IMR-90 (cell line): Measurements from ENCODE around the gene CENPP. TPM values are rescaled to one million over a fixed set of nuclear protein-coding genes. Genes with fewer than 3 reads are reported as not detected.

ENCODE experiments used
- ATAC-seq: fragments of 200-7000 bp; cut with Tn5 transposase; 2 replicates; pipeline ENCODE4 v1.9.1; 2020; ENCODE audit warnings: low read depth, mild to moderate bottlenecking, moderate library complexity
- BruUV-seq: library from RNA; stranded (reverse); fragments of 400-500 nt; replicated peaks from 2 replicates; lab custom pipeline; 2021; lab: Mats Ljungman, UMichigan
- CTCF ChIA-PET: fragments of 300-600 bp; formaldehyde crosslinking; extraction: SDS; loops from one replicate; lab custom pipeline; 2021; ENCODE audit warnings: antibody characterized with exemption; lab: Yijun Ruan, JAX
- POLR2A ChIA-PET: fragments of 300-600 bp; sonication (Branson Sonifier 250); formaldehyde crosslinking; loops from one replicate; lab custom pipeline; 2022; ENCODE audit warnings: antibody characterized with exemption; ENCODE audit not compliant: unreplicated experiment; lab: Charles Lee
- DNase-seq: peaks from one replicate; pipeline ENCODE4 v3.0.0; 2013
- H2AFZ ChIP-seq: replicated peaks from 2 replicates; pipeline ENCODE3; 2013; ENCODE audit warnings: low read length, mild to moderate bottlenecking; ENCODE audit not compliant: poor library complexity
- H2AK5ac ChIP-seq: 2 replicates; pipeline ENCODE4 v1.6.1; 2013; ENCODE audit warnings: low read depth, low read length, inconsistent platforms
- H2AK9ac ChIP-seq: replicated peaks from 2 replicates; pipeline ENCODE3; 2013; ENCODE audit warnings: mild to moderate bottlenecking, low read depth, low read length, moderate library complexity; ENCODE audit not compliant: poor library complexity
- H2BK120ac ChIP-seq: 2 replicates; pipeline ENCODE4 v1.6.1; 2013; ENCODE audit warnings: low read depth, low read length, inconsistent platforms
- H2BK15ac ChIP-seq: 3 replicates; pipeline ENCODE4 v1.6.1; 2013; ENCODE audit warnings: low read depth, low read length, inconsistent platforms
- H2BK20ac ChIP-seq: 2 replicates; pipeline ENCODE4 v1.6.1; 2013; ENCODE audit warnings: low read depth, mild to moderate bottlenecking, inconsistent platforms, low read length, moderate library complexity
- H2BK5ac ChIP-seq: 2 replicates; pipeline ENCODE4 v1.6.1; 2013; ENCODE audit warnings: mild to moderate bottlenecking, low read depth, low read length, inconsistent platforms; ENCODE audit not compliant: poor library complexity, severe bottlenecking
- H3K14ac ChIP-seq: replicated peaks from 2 replicates; pipeline ENCODE4 v1.6.1; 2013; ENCODE audit warnings: low read depth, low read length, inconsistent platforms
- H3K18ac ChIP-seq: 2 replicates; pipeline ENCODE4 v1.6.1; 2013; ENCODE audit warnings: low read depth, low read length, control low read depth
- H3K23ac ChIP-seq: 2 replicates; pipeline ENCODE4 v1.6.1; 2013; ENCODE audit warnings: low read depth, low read length, inconsistent platforms
- H3K27ac ChIP-seq: 2 replicates; pipeline ENCODE4 v1.5.1; 2013; ENCODE audit warnings: mild to moderate bottlenecking, control low read depth, low read length; ENCODE audit not compliant: insufficient read depth
- H3K27me3 ChIP-seq: 2 replicates; pipeline ENCODE4 v1.6.1; 2013; ENCODE audit warnings: low read length; ENCODE audit not compliant: control insufficient read depth, insufficient read depth
- H3K36me3 ChIP-seq: 2 replicates; pipeline ENCODE4 v1.6.1; 2013; ENCODE audit warnings: low read length, mixed read lengths; ENCODE audit not compliant: control insufficient read depth, insufficient read depth
- H3K4ac ChIP-seq: 2 replicates; pipeline ENCODE4 v1.6.1; 2013; ENCODE audit warnings: low read depth, low read length, inconsistent platforms
- H3K4me1 ChIP-seq: 2 replicates; pipeline ENCODE4 v1.6.1; 2013; ENCODE audit warnings: low read length, mixed read lengths; ENCODE audit not compliant: control insufficient read depth, insufficient read depth
- H3K4me2 ChIP-seq: 2 replicates; pipeline ENCODE4 v1.6.1; 2013; ENCODE audit warnings: low read depth, mild to moderate bottlenecking, control low read depth, low read length, moderate library complexity
- H3K4me3 ChIP-seq: 2 replicates; pipeline ENCODE4 v1.5.1; 2013; ENCODE audit warnings: low read depth, mild to moderate bottlenecking, control low read depth, low read length, moderate library complexity; ENCODE audit not compliant: insufficient read depth
- H3K56ac ChIP-seq: 2 replicates; pipeline ENCODE4 v1.6.1; 2013; ENCODE audit warnings: low read length, inconsistent platforms; ENCODE audit not compliant: insufficient read depth; ENCODE audit errors: extremely low read depth
- H3K79me1 ChIP-seq, 2 experiments: 2 replicates each; pipeline ENCODE4 v1.6.1; 2013; ENCODE audit warnings: low read length in 2 of 2, inconsistent platforms in 1 of 2, low read depth in 1 of 2
- H3K9ac ChIP-seq: 2 replicates; pipeline ENCODE4 v1.6.1; 2013; ENCODE audit warnings: low read depth, low read length, control low read depth
- H3K9me1 ChIP-seq: 2 replicates; pipeline ENCODE4 v1.6.1; 2013; ENCODE audit warnings: low read length, inconsistent platforms; ENCODE audit not compliant: insufficient read depth
- H3K9me3 ChIP-seq: 2 replicates; pipeline ENCODE4 v1.6.1; 2013; ENCODE audit warnings: low read length; ENCODE audit not compliant: control insufficient read depth, insufficient read depth
- H4K20me1 ChIP-seq: 2 replicates; pipeline ENCODE4 v1.6.1; 2013; ENCODE audit warnings: low read length, inconsistent platforms; ENCODE audit not compliant: insufficient read depth
- H4K5ac ChIP-seq: 2 replicates; pipeline ENCODE4 v1.6.1; 2013; ENCODE audit warnings: mild to moderate bottlenecking, low read depth, low read length, control low read depth
- H4K8ac ChIP-seq, 2 experiments: 2 replicates each; pipeline ENCODE4 v1.6.1; 2013; ENCODE audit warnings: low read depth in 2 of 2, low read length in 2 of 2, control low read depth in 1 of 2, inconsistent platforms in 1 of 2
- H4K91ac ChIP-seq: 2 replicates; pipeline ENCODE4 v1.6.1; 2013; ENCODE audit warnings: low read depth, low read length, inconsistent platforms; ENCODE audit not compliant: insufficient read depth
- BHLHE40 ChIP-seq: fragments of 150-350 bp; IDR thresholded peaks from 2 replicates; pipeline ENCODE4 v1.6.1; 2016; ENCODE audit warnings: mild to moderate bottlenecking, low read depth, low read length
- CEBPB ChIP-seq: IDR thresholded peaks from 2 replicates; pipeline ENCODE4 v1.6.1; 2012; ENCODE audit warnings: low read depth, low read length, improper control_type of control experiment
- MAFK ChIP-seq: IDR thresholded peaks from 2 replicates; pipeline ENCODE4 v1.6.1; 2012; ENCODE audit warnings: low read depth, low read length, improper control_type of control experiment
- POLR2A ChIP-seq: IDR thresholded peaks from 2 replicates; pipeline ENCODE4 v1.6.1; 2012; ENCODE audit warnings: mild to moderate bottlenecking, low read depth, low read length
- RCOR1 ChIP-seq: IDR thresholded peaks from 2 replicates; pipeline ENCODE4 v1.6.1; 2012; ENCODE audit warnings: mild to moderate bottlenecking, low read length, improper control_type of control experiment; ENCODE audit not compliant: insufficient replicate concordance
- RFX5 ChIP-seq: IDR thresholded peaks from 2 replicates; pipeline ENCODE4 v1.8.0; 2012; ENCODE audit warnings: low read depth, mild to moderate bottlenecking, low read length, moderate library complexity
- WGBS, 2 experiments: methylation state at CpG; one replicate each; pipeline versions ENCODE4 v1.1.5 to v1.1.7; 2013; ENCODE audit warnings: missing lambda C conversion rate in 2 of 2; ENCODE audit not compliant: insufficient read length in 1 of 2; ENCODE audit errors: extremely low coverage in 2 of 2; 5-methylcytosine and 5-hydroxymethylcytosine counted together
- dilution Hi-C: fragments of 300-500 bp; cut with HindIII; formaldehyde crosslinking; loops from one replicate; pipeline ENCODE4 v1.14.3; 2018; ENCODE audit warnings: low sequenced_read_pairs; ENCODE audit not compliant: unreplicated experiment
- in situ Hi-C: fragments of 300-500 bp; cut with MboI; formaldehyde crosslinking; loops from 3 replicates; pipeline ENCODE4 v1.14.3; 2019; ENCODE audit warnings: low sequenced_read_pairs, inconsistent platforms, mixed read lengths
- intact Hi-C: fragments of 100-400 bp; cut with micrococcal nuclease; formaldehyde crosslinking; loops from 2 replicates; pipeline ENCODE4 v1.10.0; 2022
- polyA plus RNA-seq, 3 experiments: library from polyadenylated mRNA; depleted of rRNA; stranded (reverse); fragments of >200 nt; gene quantifications; 2 replicates each; pipeline ENCODE4 v1.2.3, GENCODE V29; 2012; ENCODE audit warnings: low replicate concordance in 1 of 3
- total RNA-seq: library from RNA; depleted of rRNA; stranded (reverse); fragments of >200 nt; gene quantifications from 2 replicates; pipeline ENCODE4 v1.2.3, GENCODE V29; 2012

The CENPP gene
- total and polyA plus RNA-seq, 2 of the 4 experiments (the other 2 are of a cell fraction) = 1.4 to 2.0 TPM

GRCh38 chr9:92652461-92652860 is 326.7 kb downstream of the CENPP start:
- H4K8ac ChIP-seq = no peak overlapping the region
- H4K20me1 ChIP-seq = peaks cover 8% of the 10 kb centered on the region
- no peak overlapping the region for H2AK9ac ChIP-seq
- in situ Hi-C loops = no loop called here
- no peak overlapping the region for H3K56ac ChIP-seq
- H3K23ac ChIP-seq = no peak overlapping the region
- H3K9ac ChIP-seq = no peak overlapping the region
- H2AFZ ChIP-seq = no peak overlapping the region
- H3K4me1 ChIP-seq = peaks cover 2% of the 10 kb centered on the region; the same call in 1 of the 2 replicates
- no peak overlapping the region for H4K91ac ChIP-seq
- H3K9me1 ChIP-seq = peaks cover 14% of the 10 kb centered on the region; the same call in 1 of the 2 replicates
- ChIA-PET CTCF (no interaction called here), POLR2A (interaction anchor here (0.6 kb wide), 1 partner anchor 23 kb away, joined by 5 read pairs; no protein-coding TSS in a partner anchor)
- TF ChIP-seq POLR2A (no peak), RCOR1 (no peak), MAFK (no peak), CEBPB (peak; percentile 40; the same call in 1 of the 2 replicates), RFX5 (no peak), BHLHE40 (no peak)
- H4K5ac ChIP-seq = no peak overlapping the region
- H2BK5ac ChIP-seq = no peak overlapping the region
- H3K9me3 ChIP-seq = no peaks in the 10 kb centered on the region
- H2BK15ac ChIP-seq = no peak overlapping the region
- no peaks in the 10 kb centered on the region for H3K27me3 ChIP-seq
- H3K4ac ChIP-seq = no peak overlapping the region
- intact Hi-C loops = no loop called here
- no peak overlapping the region for H2BK120ac ChIP-seq
- ATAC-seq = no peak
- H3K14ac ChIP-seq = no peak overlapping the region
- WGBS, 2 experiments = no CpG with 5 or more reads among the region's 1 CpG
- no peak for DNase-seq
- dilution Hi-C loops = no loop called here
- H3K36me3 ChIP-seq = peaks cover 58% of the 10 kb centered on the region
- H2BK20ac ChIP-seq = no peak overlapping the region
- H3K79me1 ChIP-seq = peaks cover 10 to 51% of the 10 kb centered on the region in 2 experiments; a peak in 3 of 4 replicates
- H3K4me3 ChIP-seq = no peak overlapping the region
- H3K27ac ChIP-seq = no peak overlapping the region
- no TSS peak for BruUV-seq
- no peak overlapping the region for H2AK5ac ChIP-seq
- H3K18ac ChIP-seq = no peak overlapping the region
- H3K4me2 ChIP-seq = no peak overlapping the region
